ENCODE data around the gene MPST. TPM values are rescaled to one million over a fixed set of nuclear protein-coding genes. Genes with fewer than 3 reads are reported as not detected.

Gene MPST
- total RNA-seq, 2 experiments from 2014 or later: 61.8 to 124 TPM

- H2AFZ ChIP-seq (ENCODE audit: low read length): no peak overlapping the region
- BruUV-seq (replicated peaks): no TSS peak
- no peak for DNase-seq (ENCODE audit: low spot score)
- ChIA-PET POLR2A (interaction anchor here (1.6 kb wide), 1 partner anchor 26 kb away, joined by 3 read pairs; no protein-coding TSS in a partner anchor), CTCF (ENCODE audit: unreplicated experiment) (no interaction called here)
- H3K9me2 ChIP-seq (ENCODE audit: insufficient read depth, low read length): no peaks in the 10 kb centered on the region
- no peaks in the 10 kb centered on the region for H3K4me1 ChIP-seq (ENCODE audit: insufficient read depth, low read length, poor library complexity, severe bottlenecking)
- TF ChIP-seq, protein P1, sequence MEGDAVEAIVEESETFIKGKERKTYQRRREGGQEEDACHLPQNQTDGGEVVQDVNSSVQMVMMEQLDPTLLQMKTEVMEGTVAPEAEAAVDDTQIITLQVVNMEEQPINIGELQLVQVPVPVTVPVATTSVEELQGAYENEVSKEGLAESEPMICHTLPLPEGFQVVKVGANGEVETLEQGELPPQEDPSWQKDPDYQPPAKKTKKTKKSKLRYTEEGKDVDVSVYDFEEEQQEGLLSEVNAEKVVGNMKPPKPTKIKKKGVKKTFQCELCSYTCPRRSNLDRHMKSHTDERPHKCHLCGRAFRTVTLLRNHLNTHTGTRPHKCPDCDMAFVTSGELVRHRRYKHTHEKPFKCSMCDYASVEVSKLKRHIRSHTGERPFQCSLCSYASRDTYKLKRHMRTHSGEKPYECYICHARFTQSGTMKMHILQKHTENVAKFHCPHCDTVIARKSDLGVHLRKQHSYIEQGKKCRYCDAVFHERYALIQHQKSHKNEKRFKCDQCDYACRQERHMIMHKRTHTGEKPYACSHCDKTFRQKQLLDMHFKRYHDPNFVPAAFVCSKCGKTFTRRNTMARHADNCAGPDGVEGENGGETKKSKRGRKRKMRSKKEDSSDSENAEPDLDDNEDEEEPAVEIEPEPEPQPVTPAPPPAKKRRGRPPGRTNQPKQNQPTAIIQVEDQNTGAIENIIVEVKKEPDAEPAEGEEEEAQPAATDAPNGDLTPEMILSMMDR (conservative IDR thresholded peaks at IDR 0.05; ENCODE audit: low read length): no peak
- no peak for TF ChIP-seq EZH2phosphoT487 (IDR thresholded peaks at IDR 0.05; ENCODE audit: borderline replicate concordance, low read depth, low read length)
- H3K9me3 ChIP-seq (ENCODE audit: low read length): no peaks in the 10 kb centered on the region
- intact Hi-C loops (cut with micrococcal nuclease; ENCODE audit: unreplicated experiment): no loop called here
- H3K27ac ChIP-seq (ENCODE audit: low read depth, low read length, poor library complexity, severe bottlenecking): no peak overlapping the region
- no peaks in the 10 kb centered on the region for H3K79me2 ChIP-seq (ENCODE audit: insufficient read depth, low read depth, low read length)
- no peaks in the 10 kb centered on the region for H4K20me1 ChIP-seq (ENCODE audit: insufficient read depth, low read length)
- H3K4me2 ChIP-seq (ENCODE audit: low read length): no peak overlapping the region
- H3K36me3 ChIP-seq (ENCODE audit: insufficient read depth, low read length): no peaks in the 10 kb centered on the region
- no peak overlapping the region for H3K4me3 ChIP-seq (ENCODE audit: low read depth, low read length, poor library complexity, severe bottlenecking)
These were observed 27.0 kb downstream of the MPST start for GRCh38 chr22:37046589-37046988.

- Histone ChIP-seq H3K36me3 (ENCODE audit: insufficient read depth, low read length) (no peaks in the 10 kb centered on the region), H4K20me1 (ENCODE audit: insufficient read depth, low read length) (no peaks in the 10 kb centered on the region), H3K27ac (ENCODE audit: low read depth, low read length, poor library complexity, severe bottlenecking) (no peak overlapping the region), H3K9me2 (ENCODE audit: insufficient read depth, low read length) (no peaks in the 10 kb centered on the region), H3K4me2 (ENCODE audit: low read length) (no peak overlapping the region), H2AFZ (ENCODE audit: low read length) (no peak overlapping the region), H3K79me2 (ENCODE audit: insufficient read depth, low read depth, low read length) (no peaks in the 10 kb centered on the region), H3K4me3 (ENCODE audit: low read depth, low read length, poor library complexity, severe bottlenecking) (no peak overlapping the region), H3K9me3 (ENCODE audit: low read length) (no peaks in the 10 kb centered on the region), H3K4me1 (ENCODE audit: insufficient read depth, low read length, poor library complexity, severe bottlenecking) (peaks cover under 1% of the 10 kb centered on the region)
- ChIA-PET POLR2A (interaction anchor here (1.6 kb wide), 1 partner anchor 27 kb away, joined by 3 read pairs; no protein-coding TSS in a partner anchor), CTCF (ENCODE audit: unreplicated experiment) (no interaction called here)
- TF ChIP-seq, protein P1 (conservative IDR thresholded peaks at IDR 0.05; ENCODE audit: low read length): no peak
- no peak for TF ChIP-seq EZH2phosphoT487 (IDR thresholded peaks at IDR 0.05; ENCODE audit: borderline replicate concordance, low read depth, low read length)
- intact Hi-C loops (cut with micrococcal nuclease; ENCODE audit: unreplicated experiment): no loop called here
- no peak for DNase-seq (ENCODE audit: low spot score)
- no TSS peak for BruUV-seq (replicated peaks)
These were observed 27.5 kb downstream of the MPST start for GRCh38 chr22:37047006-37047405.

DNA sequence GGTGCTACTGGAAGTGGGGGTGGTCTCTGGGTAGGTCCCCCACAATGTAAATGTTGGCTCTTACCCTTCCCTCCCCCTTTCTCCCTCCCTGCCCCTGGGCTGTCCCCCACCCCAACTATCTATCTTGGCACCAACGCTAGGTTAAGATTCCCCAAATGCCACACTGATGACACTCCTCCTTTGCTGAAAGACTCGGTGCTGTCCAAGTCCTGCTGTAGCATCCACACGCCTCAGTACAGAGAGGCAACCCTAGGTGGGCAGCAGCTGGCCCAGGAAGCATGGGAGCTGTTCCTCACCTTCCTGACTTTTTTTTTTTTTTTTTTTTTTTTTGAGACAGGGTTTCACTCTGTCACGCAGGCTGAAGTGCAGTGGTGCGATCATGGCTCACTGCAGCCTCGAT, 28.6 kb downstream of the MPST start:
- H4K20me1 ChIP-seq (ENCODE audit: insufficient read depth, low read length): no peaks in the 10 kb centered on the region
- intact Hi-C loops (cut with micrococcal nuclease; ENCODE audit: unreplicated experiment): no loop called here

More for the DNA sequence above, 28.6 kb downstream of the MPST start:
- BruUV-seq (replicated peaks): no TSS peak
- H3K4me2 ChIP-seq (ENCODE audit: low read length): no peak overlapping the region
- no peaks in the 10 kb centered on the region for H3K9me3 ChIP-seq (ENCODE audit: low read length)
- ChIA-PET POLR2A (interaction anchor here (0.7 kb wide), 1 partner anchor 1296 kb away, joined by 3 read pairs; no protein-coding TSS in a partner anchor), CTCF (ENCODE audit: unreplicated experiment) (no interaction called here)
- H3K9me2 ChIP-seq (ENCODE audit: insufficient read depth, low read length): no peaks in the 10 kb centered on the region
- no peak overlapping the region for H3K4me3 ChIP-seq (ENCODE audit: low read depth, low read length, poor library complexity, severe bottlenecking)
- no peak overlapping the region for H3K27ac ChIP-seq (ENCODE audit: low read depth, low read length, poor library complexity, severe bottlenecking)
- TF ChIP-seq, protein P1 (conservative IDR thresholded peaks at IDR 0.05; ENCODE audit: low read length): no peak
- TF ChIP-seq EZH2phosphoT487 (IDR thresholded peaks at IDR 0.05; ENCODE audit: borderline replicate concordance, low read depth, low read length): no peak
- H3K36me3 ChIP-seq (ENCODE audit: insufficient read depth, low read length): no peaks in the 10 kb centered on the region
- no peak overlapping the region for H2AFZ ChIP-seq (ENCODE audit: low read length)
- H3K4me1 ChIP-seq (ENCODE audit: insufficient read depth, low read length, poor library complexity, severe bottlenecking): peaks cover 7% of the 10 kb centered on the region
- no peaks in the 10 kb centered on the region for H3K79me2 ChIP-seq (ENCODE audit: insufficient read depth, low read depth, low read length)
- no peak for DNase-seq (ENCODE audit: low spot score)
